Middle frontal gyrus (tissue), 1 donor: ENCODE results near the gene RPRD1B.
"Not testable (repeated sequence)": the region's sequence is repeated elsewhere in the genome, so short reads cannot be mapped to it uniquely, and the experiment has no call there.

Experiments
- DNase-seq: peaks from one replicate; pipeline ENCODE4 v3.0.0-alpha.2; 2015; ENCODE audit warnings: low spot score; ENCODE audit errors: extremely low spot score

RPRD1B gene

DNA sequence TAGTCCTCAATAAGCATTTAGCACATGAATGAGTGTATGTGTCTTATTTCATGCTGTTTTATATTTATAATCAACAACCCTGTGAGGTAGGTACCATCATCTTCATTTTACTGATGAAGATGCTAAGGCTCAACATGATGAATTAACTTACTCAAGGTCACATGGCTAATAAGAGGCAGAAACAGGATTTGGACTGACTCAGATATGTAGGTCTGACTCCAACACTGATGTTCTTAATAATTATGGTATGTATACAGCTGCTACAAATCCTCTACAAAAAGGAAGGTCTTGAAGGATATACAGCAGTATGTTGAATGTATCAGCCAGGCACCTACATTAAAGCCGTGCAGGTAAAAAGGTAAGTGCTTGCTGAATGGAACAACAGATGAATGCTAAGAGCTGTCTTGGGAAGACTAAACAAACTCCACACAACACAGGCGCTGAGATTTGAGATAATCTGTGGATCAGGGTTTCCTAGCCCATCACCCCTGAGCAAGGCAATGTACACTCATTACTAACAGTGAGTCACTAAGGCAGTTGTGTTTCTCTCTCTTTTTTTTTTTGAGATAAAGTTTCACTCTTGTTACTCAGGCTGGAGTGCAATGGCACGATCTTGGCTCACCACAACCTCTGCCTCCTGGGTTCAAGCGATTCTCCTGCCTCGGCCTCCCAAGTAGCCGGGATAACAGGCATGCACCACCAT lies 32.2 kb upstream of the RPRD1B start:
- no peak for DNase-seq

DNA sequence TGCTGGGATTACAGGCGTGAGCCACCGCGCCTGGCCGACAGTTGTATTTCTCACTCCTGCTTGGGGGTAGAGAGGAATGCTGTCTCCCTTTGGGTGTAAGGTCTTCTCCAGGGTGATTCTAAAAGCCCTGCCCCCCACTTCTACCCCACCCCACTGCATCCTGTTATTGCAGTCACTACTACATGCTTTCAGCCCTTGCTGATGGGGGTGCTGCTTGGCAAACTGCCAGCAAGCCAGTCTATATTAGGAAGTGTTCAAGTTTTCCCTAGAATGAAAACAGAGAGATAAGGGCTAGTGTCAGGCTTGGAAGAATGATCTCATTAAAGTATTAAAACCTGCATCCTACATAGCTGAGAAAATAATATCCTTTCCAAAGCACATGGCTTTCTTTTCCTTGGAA lies 31.6 kb upstream of the RPRD1B start:
- DNase-seq = no peak

DNA sequence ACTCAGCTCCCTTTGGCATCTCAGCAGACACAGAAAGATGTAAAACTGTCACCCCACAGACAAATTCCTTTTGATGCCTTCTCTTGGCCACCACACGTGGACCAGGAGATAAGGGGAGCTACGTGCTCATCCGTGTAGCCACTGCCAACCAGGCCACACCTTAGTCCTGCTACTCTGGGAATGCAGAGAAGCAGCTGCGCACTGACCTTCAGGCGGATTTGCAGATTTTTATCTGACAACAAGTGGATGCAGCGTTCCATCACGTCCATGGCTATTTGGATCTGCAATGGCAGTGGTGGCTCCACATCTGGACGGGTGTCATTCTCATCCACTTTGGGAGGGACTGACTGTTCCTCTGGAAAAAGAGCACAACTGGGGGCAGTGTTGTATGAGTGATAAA lies 31.1 kb upstream of the RPRD1B start:
- DNase-seq = no peak

DNA sequence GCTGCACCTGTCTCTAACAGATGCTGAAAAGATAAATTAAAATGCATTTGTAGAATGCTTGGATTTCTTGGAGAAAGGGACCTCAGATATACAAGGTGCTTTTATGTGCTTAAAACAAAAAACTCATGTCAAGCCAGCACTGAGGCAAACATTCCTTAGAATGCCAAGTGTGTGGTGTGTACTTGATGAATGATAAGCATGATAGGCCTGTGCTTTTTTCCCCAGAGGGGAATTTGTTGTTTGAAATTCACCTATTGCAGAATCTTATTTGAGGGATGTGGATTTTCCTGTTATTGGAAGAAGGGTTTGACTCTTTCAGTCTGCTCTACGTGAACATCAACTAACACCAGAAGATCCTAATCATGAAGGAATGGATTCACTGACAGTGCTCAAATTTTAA lies 29.1 kb upstream of the RPRD1B start:
- DNase-seq = no peak

GRCh38 chr20:38005903-38006302 lies 27.6 kb upstream of the RPRD1B start:
- DNase-seq = no peak

DNA sequence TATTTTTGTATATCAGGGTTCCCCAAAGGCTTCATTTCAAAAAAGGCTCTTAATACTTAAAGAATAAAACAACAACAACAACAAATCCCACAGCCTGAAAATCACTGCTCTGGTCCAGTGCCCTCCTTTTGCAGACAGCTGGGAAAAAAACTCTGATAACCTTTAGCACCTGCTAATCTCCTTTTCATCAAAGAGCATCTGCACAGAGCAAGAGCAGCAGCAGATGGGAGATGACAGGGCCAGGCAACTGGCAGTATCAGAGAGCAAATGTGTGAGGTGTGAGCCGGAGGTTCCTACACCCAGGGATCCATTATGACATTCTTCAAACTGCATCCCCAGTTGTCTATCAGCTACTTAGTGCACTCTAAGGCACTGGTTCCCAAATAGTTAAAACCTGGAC lies 26.0 kb upstream of the RPRD1B start:
- no peak for DNase-seq

DNA sequence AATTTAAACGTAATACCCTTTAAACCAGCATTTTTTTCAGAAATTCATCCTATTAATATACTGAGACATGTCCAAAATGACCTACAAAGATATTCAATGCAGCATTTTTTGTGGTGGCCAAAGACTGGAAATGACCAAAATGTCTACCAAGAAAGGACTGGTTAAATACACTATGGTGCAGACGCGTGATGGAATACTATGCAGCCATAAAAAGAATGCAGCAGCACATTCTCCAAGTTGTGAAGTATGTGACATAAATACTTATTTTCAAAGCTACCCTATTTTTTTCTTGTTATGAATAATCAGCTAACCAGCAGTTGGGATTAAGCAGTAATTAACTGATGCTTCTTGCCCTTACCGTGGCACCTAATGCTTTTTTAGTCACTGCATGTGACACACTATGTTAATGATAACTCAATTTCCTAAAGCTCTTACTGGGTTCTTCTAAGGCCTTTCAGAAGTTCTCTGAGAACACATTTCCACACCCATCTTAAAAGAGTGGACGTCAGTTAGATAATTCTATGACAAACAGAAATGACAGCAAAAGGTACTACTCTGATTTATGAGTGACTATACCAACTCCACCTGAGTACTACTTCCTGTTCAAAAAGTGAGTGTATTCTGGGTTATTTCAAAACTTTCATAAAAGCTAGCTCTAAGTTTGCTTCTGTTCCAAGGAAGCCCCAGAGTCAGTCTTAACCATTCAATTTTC lies 25.2 kb upstream of the RPRD1B start:
- DNase-seq = no peak

- DNase-seq = not testable (repeated sequence)
Measured at GRCh38 chr20:38009416-38009815, 24.1 kb upstream of the RPRD1B start.

DNA sequence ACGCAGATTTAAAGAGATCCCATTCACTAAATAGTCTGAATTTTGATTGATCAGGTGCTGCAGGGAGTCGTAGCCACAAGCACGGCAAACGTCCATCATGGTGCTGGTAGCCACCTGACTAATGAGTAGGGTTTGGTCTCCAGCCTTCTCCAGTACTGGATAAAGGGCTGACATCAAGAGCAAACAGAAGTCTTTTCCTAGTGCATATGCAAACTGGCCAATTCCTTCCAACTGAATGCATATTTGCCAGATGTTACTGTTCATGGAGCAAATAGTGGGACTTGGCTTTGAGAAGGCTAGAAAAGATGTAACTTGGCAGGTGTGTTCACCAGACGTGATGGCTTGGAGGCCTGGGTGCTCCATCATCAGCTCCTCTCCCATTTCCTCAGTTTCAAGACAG lies 21.9 kb upstream of the RPRD1B start:
- no peak for DNase-seq

DNA sequence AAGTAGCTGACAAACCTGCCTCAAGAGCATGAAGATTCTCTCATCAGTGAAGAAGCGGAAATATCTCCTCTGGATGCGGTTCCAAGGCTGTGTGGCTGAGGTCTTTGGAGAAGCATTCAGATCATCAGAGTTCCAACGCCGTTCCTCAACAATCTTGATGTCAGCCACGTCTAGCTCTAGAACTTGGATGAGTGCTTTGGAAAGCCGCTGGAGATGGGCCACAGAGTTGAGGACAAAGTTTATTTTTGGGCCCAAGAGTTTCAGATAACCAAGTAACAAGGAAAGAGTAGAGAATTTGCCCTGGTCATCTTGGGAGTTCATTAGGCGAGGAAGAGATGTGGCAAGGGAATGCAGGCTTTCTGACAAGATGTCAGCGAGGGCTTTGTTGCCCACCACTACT lies 21.2 kb upstream of the RPRD1B start:
- no peak for DNase-seq

GRCh38 chr20:38013887-38014286 lies 19.7 kb upstream of the RPRD1B start:
- no peak for DNase-seq

DNA sequence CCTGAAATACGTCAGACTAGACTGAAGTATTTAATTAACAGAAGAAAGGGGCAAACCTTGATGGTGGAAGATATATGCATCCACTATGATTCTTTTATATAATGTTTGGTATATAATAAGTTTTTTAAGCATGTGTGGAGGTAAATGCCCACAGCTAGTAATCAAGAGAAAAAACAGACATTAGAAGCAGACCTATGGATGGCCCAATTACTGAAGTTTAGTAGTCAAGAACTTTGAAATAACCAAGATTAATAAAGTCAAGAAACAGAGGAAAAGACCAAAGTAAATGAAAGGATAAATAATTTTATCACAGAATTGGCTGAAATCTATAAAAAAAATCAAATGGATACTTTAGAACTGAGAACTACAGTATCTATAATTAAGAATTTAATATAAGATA lies 15.6 kb upstream of the RPRD1B start:
- no peak for DNase-seq

GRCh38 chr20:38018385-38018784 lies 15.2 kb upstream of the RPRD1B start:
- DNase-seq = no peak

- no peak for DNase-seq
Measured at GRCh38 chr20:38021087-38021772, 12.3 kb upstream of the RPRD1B start.

- DNase-seq = no peak
Measured at GRCh38 chr20:38023181-38024001, 10.2 kb upstream of the RPRD1B start.

- no peak for DNase-seq
Measured at GRCh38 chr20:38024496-38024895, 9.1 kb upstream of the RPRD1B start.

GRCh38 chr20:38029453-38029852 lies 4.1 kb upstream of the RPRD1B start:
- DNase-seq = no peak

- DNase-seq = no peak
Measured at GRCh38 chr20:38031957-38032356, 1.6 kb upstream of the RPRD1B start.

- DNase-seq = no peak
Measured at GRCh38 chr20:38032585-38033329, 789 bp upstream of the RPRD1B start.

GRCh38 chr20:38034108-38034649 lies 633 bp downstream of the RPRD1B start:
- no peak for DNase-seq

DNA sequence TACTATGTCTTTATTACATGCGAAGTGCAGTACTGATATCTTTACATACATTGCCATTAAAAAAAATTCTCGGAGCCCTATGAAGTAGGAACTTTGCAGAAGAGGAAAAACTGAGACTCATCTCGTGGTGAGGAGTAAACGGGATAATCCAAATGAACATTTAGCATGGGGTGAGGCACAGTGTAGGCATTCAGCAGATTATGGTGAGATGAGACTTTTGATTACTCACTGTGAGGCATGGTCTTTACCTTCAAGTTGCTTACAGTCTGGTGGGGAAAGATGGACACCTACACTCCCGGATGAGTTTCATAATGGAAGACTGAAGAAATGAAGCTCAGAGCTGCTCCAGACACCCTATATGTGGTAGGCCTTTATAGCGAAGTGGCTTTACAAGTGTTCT lies 1.4 kb downstream of the RPRD1B start:
- DNase-seq = no peak
